Activated gamma-delta T cell (primary cell): Measurements from ENCODE around the gene PIGT.

Experiments used
- DNase-seq: peaks from one replicate; lab custom pipeline; 2025; lab: John Stamatoyannopoulos, UW

Gene PIGT

DNA sequence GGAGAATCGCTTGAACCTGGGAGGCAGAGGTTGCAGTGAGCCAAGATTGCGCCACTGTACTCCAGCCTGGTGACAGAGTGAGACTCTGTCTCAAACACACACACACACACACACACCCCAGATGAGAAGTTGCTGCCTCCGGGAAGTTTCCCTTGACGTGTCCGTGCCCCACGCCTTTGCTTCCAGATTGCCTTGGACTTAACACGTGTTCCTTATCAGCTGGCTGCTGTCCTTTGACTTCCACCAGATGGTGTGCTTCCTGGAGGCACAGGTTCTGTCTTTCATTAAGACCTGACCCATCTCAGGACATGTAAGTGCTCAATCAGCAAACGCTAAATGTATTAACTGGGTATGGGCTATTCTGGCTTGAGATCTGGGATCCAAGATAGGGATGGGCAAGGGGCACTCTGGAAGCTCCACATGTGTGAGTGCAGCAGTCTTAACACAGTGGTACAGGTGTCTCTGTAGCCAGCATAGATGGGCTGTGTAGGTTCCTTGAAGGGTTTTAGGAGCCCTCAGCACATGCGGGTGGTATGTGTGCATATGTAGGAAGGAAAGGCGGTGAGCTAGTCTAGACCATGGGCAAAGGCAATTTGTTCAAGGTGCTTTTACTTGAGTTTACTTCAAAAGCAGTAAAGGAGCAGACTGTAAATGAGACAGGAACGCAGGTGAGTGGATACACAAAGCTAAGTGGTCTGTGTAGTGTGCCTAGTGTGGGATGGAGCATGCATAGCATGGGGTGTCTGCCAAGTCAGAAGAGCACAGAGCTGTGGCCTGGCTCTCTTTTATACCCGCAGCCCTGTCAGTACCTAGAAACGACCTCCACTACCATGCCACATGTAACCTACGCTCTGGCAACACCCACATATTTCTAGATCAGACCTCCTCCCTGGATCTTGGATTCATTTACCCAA is 11.6 kb downstream of the PIGT start:
- DNase-seq = no peak

DNA sequence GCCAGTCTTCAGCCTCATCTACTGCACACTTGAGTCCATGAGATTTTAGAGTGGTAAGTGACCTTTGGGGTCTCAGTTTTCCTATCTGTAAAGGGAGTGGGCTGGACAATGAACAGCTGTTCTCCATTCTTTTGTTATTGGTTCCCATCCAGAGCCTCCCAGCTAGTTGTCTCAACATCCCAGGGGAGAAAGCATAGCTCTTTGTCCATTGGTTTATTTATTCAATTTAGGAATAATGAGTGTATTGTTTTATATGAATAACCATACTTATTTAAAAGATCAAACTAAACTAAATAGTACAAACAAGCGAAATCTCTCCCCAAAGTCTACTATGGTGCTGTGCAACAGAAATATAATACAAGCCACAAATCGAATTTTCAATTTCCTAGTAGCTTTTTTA is 13.7 kb downstream of the PIGT start:
- DNase-seq = no peak

DNA sequence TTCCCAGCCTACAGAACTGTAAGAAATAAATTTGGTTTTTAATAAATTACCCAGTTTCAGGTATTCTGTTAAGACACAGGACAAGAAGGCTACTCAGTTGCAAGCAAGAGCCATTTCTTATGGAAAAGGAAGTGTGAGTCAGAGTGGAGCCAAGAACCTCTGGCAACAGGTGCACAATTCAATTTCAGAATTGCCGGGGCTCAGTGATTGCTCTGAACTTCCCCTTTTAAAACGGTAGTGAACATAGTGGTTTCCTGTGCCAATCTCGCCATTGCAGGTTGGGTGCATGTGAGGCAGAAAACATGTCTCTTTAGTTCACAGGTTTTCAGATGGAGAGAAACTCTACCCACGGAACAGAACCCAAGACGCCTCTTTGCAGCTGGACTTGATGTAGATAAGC is 16.4 kb downstream of the PIGT start:
- DNase-seq = no peak

DNA sequence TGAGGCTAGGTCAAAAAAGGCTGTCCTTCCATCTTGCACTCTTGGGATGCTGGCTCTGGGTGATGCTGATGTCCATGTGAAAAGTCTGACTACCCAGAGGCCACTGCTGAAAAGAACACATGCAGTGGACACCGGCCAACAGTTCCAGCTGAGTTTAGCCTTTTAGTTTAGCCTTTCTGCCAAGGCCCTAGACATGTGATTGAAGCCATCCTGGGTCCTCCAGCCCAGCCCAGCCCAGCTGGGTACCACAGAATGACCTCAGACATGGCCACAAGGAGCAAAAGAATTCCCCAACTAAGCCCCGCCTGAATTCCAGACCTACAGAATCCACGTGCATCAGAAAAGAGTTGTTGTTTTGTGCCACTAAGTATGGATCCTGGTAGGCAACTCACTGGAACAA is 17.4 kb downstream of the PIGT start:
- no peak for DNase-seq

DNA sequence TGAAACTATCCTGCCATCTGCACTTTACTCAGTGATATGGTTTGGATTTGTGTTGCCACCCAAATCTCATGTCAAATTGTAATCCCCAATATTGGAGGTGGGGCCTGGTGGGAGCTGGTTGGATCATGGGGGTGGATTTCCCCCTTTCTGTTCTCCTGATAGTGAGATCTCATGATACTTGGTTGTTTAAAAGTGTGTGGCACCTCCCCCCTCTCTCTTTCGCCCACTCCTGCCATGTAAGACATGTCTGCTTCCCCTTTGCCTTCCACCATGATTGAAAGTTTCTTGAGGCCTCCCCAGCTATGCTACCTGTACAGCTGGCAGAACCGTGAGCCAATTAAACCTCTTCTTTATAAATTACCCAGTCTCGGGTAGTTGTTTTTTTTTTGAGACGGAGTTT is 18.0 kb downstream of the PIGT start:
- DNase-seq = no peak

DNA sequence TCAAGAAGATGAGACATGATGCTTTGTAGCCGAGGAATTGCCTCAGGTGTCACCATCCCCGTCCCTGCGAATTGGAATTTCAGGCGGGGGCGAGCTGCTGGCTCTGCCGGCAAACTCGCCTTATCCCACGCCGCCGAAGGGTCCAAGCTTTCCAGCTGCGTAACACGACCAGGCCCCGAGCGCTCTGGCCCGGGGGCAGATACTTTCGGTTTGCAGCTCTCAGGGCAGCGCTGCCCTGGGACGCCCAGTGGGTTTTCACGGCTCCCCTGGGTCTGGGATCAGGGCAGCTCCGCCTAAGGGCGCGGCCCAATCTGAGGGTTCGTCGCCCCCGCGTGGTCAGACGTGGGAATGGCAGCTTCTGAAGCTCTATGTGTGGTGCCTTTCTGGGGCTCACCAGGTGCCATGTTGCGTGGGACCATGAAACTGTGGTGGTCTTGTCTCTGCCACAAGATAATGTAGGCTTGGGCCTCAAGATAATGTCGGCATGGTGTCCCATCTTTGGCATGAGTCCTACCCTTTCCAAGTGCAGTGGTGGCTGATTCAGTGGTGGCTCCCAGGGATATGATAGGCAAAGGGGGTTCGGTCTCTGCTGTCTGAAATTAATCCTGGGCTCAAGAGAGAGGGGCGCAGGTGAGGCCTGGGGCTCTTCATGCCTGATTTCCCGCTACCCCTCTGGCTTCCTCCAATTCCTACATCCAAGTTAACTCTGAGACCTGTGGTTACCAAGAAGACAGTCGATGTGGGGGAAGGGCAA is 21.0 kb downstream of the PIGT start:
- DNase-seq = peak; percentile 64

DNA sequence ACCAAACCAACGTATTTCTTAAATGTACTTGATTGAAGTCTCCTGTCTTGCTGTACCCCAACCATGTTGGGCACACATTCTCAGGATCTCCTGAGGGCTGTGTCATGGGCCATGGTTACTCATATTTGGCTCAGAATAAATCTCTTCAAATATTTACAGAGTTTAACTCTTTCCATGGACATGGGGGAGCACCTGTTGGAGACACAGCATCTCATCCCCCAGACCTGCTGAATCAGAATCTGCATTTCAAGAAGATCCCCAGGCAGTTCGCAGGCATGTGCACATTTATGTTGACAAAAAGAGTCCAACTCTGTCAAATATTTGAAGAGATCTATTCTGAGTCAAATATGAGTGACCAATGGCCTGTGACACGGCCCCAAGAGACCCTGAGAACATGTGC is 24.5 kb downstream of the PIGT start:
- no peak for DNase-seq

DNA sequence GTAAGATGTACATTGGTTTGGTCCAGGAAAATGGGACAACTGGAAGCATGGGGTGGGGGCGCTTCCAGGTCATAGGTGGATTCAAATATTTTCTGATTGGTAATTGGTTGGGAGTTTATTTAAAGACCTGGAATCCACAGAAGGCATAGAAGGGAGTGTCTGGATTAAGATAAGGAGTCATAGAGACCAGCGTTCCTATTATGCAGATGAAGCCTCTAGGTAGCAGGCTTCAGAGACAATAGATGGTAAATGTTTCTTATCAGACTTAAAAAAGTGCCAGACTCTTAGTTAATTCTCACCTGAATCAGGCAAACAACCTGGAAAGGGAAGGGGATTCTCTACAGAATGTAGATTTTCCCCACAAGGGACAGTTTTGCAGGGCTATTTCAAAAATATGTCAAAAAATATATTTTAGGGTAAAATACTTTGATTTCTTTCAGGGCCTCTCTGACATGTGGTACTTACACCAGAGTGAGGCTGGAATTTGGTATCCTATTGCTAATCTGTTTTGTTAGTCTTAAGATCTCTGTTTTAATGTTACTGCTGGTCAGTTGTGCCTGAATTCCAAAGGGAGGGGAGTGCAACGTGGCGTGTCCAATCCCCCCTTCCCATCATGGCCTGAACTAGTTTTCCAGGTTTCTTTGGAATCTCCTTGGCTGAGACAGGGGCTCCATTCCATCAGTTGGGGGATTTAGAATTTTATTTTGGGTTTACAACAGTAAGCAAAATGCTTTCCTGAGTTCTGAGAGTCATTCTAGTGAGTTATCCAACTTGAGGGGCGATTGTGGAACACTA is 25.1 kb downstream of the PIGT start:
- DNase-seq = no peak

DNA sequence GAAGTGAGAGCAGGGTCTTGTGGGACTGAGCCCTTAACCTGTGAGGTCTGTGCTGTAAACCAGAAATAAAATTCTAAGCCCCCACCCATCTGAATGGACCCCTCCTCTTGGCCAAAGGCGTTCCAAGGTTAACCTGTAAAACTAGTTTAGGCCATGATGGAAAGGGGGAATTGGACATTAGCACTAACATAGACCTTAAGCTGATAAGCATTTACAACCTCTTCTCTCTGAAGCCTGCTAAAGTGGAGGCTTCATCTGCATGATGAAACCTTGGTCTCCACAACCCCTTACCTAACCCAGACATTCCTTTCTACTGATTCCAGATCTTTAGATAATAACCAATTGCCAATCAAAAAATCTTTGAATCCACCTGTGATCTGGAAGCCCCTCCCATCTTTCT is 25.8 kb downstream of the PIGT start:
- no peak for DNase-seq

DNA sequence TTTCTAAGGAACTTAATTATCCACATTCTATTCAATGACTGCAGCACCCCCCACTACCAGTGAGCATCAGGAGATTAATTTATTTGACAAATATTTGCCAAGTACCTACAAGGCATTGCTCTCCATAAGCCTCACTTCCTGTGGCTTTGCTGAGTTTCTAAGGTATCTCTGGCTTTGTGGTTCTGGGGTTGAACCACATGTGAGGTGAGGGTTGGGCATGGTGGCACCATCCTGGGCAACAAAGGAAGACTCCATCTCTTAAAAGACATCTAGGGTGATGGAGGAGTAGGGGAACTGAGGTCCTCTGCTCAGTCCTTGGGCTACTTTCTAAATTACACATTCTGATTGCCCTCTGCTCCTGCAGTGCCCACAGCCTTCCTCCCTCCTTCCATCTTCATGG is 28.1 kb downstream of the PIGT start:
- no peak for DNase-seq

DNA sequence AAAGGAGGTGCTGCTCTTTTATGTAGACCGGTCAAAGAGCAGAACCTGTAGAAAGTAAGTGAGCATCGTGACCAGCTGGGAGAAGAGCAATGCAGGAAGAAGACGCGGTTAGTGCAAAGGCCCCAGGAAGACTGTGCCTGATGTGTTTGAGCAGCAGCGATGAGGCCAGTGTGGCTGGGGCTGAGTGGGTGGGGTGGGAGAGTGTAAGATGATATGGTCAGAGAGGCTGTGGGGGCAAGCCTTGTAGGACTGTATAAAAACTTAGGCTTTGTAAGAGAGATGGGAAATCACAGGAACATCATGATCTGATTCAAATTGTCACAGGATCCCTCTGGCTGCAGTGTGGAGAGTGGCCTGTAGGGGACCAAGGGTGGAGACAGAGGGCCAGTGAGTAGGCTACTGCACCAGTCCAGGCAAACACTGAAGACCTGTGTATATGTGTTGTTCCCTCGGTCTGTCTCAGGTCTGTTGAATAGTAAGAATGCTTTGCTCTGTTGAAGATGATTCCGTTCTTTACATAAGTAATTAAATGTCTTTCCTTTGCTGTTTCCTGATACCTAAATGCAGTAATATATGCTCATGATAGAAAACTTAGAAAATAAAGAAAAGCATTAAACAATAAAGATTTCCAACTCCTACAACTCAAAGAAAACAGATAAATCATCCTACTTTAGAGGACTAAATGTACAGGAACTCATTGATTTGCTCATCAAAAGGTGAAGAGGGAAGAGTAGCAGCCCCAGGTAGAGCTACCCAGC is 30.0 kb downstream of the PIGT start:
- no peak for DNase-seq

DNA sequence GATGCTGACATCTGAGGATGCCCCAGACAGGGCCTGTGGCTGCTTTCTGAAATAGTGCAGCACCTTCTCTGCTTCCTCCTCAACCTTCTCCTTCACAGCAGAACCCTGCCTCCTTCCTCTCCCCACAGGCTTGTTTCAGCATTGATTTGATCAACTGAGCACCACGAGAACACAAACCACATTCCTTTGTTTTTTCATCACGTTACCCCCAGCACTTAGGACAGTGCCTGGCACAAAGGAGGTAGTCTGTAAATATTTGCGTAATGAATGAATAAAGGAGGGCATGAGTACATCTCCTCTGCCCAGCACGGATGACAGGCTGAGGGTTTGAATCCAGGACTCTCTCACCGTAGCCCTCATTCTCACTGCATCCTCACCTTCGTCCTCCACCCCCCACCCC is 32.3 kb downstream of the PIGT start:
- no peak for DNase-seq

DNA sequence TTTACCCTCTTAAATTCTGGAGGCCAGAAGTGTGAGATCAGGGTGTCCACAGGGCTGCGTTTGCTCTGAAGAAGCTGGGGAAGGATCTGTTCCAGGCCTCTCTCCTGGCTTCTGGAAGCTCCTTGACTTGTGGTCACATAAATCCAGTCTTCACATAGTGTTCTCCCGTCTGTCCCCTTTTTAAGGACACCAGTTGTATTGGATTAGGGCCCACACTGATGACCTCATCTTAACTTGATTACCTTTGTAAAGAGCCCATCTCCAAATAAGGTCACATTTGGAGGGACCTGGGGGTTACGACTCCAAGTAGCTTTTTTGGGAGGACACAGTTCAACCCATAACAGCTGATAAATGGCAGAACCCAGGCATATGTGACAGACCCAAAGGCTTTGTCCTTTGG is 33.6 kb downstream of the PIGT start:
- DNase-seq = no peak

DNA sequence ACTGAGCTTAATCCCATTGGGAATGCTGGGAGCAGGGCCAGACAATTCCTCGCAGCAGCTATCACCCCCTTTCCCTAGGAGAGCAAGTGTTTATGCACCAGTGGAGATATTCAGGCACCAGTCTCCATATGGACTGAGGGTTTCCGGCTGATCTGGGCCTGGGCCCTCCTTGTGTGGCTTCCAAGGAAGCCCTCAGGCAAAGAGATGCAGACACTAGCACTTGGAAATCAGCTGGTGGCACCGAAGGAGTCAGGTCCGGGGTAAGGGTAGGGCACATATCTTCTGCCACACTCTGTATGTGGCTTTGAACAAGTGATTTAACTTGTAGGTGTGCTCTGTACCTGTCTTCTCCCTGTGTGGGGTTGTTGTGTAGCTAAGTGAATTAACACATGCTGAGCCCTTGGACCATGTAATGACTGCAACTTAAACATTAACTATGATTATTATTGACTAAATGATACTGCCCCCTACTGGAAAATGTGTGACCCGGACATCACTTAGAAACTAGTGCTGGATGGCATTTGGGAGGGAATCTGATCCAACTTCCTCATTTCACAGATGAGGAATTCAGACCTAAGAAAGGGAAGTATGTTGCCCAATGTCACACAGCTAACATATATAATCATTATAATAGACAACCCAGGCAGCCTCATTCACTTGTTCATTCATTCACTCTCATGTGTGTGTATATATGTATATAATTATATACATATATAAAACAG is 34.3 kb downstream of the PIGT start:
- DNase-seq = no peak

DNA sequence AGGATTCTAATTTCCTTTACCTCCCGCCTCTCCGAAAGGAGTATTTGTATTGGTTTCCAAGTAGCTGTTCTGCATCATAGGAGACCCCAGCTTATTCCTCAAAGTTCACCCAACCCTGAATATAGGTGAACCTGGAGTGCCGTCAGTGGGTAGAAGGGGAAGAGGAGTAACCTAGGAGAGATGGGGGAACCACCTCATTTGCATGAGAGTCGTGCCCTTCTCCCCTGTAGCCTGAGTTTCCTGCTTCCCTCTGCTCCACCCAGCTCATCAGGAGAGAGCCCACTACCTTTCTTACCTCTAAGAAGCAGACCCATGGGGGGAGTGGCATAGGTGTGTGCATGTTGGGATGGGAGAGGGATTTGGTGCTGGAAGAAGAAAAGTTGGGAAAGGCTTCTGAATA is 36.3 kb downstream of the PIGT start:
- no peak for DNase-seq

DNA sequence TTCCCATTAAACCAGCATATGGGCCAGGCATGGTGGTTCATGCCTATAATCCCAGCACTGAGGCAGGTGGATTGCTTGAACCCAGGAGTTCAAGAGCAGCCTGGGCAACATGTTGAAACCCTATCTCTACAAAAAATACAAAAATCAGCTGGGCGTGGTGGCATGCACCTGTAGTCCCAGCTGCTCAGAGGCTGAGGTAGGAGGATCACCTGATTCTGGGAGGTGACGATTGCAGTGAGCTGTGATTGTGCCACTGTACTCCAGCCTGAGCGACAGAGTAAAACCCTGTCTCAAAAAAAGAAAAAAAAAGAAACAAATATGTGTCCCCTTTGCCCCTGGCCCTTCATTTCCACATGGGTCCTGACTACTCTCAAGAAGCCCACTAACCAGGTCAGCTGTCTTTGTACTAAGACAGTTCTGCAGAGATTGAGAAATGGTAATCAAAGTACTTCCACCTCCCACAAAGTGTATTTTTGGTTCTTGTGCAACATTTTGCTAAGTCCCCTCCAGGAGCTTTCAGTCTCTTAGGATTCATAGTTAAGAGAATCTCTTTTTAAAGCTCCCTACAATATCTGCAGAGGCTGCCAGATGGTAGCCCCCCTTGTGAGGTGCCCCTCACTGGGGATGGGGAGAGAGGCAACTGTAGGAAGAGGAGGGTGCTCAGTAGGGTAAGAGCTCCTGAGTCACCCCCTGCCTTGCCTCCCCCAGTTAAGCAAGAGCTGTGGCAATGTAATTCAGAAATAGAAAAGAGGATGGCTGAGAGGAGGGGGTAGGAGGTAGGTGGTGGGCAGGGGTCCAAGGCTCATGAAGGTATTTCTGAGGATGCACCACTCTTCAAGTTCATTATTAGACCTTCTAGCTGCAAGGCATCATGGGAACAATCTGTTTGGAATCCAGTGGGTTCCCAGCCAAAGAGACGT is 37.1 kb downstream of the PIGT start:
- DNase-seq = no peak

DNA sequence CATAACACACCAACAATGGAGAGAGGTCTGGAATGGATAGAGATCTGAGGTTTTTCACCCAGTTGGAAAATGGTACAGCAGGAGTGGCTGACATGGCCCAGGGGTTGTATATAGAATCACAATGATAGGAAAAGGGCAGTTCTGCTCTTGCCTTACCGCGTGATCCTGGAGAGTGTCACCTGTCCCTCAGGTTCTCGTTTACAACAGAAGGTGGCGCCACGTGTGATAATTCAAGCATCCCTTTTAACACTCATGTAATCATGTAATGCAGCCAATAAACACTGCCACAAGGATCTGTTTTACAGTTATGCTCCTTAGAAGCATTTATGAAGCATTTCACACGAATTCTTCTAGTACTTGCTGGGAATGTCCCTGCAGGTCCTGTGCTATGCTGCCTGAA is 40.7 kb downstream of the PIGT start:
- no peak for DNase-seq

DNA sequence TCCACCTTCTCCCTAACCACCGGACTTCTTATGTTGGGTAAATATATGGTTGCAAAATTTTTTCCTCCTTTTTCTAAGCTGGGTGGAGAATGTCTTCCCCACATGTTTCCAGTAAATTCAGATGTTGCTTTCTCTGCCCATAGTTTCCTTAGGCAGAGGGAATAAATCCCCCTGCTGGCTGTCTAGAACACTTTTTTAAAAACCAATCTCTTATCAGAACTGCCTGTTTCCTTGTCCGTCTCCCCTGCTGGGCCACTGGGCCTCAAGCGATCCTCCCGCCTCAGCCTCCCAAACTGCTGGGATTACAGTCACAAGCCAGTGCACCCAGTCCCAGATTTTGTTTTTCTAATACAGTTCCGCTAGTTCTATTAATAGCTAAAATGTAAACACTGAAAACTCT is 43.7 kb downstream of the PIGT start:
- no peak for DNase-seq

DNA sequence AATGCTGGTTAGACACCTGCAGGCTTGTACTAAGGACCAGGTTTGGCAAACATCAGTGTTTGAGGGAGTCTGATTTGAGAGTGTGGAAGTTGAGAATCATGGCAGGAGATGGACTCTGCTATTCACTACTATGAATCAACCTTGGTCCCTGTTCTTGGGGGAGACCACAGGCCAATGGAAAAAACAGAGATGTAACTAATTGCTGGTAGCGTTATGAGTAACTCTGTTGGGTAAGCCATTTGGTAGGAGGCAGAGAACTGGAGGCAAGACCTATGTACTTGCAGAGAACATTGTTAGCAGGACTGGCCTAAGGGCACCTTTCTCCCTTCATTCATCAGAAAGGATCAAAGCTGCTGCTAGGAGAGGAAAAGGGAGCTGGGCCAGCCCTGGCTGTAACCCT is 45.3 kb downstream of the PIGT start:
- no peak for DNase-seq
